IMR-90 (cell line): ENCODE results near the gene LAMB3. TPM values are rescaled to one million over a fixed set of nuclear protein-coding genes. Genes with fewer than 3 reads are reported as not detected.
A peak's percentile ranks its signal among the peaks of the same experiment; 100 is the strongest.

Source experiments
- ATAC-seq: fragments of 200-7000 bp; cut with Tn5 transposase; 2 replicates; pipeline ENCODE4 v1.9.1; 2020; ENCODE audit warnings: low read depth, mild to moderate bottlenecking, moderate library complexity
- BruUV-seq: library from RNA; stranded (reverse); fragments of 400-500 nt; replicated peaks from 2 replicates; lab custom pipeline; 2021; lab: Mats Ljungman, UMichigan
- CTCF ChIA-PET: fragments of 300-600 bp; formaldehyde crosslinking; extraction: SDS; loops from one replicate; lab custom pipeline; 2021; ENCODE audit warnings: antibody characterized with exemption; lab: Yijun Ruan, JAX
- POLR2A ChIA-PET: fragments of 300-600 bp; sonication (Branson Sonifier 250); formaldehyde crosslinking; loops from one replicate; lab custom pipeline; 2022; ENCODE audit warnings: antibody characterized with exemption; ENCODE audit not compliant: unreplicated experiment; lab: Charles Lee
- DNase-seq: peaks from one replicate; pipeline ENCODE4 v3.0.0; 2013
- H2AFZ ChIP-seq: replicated peaks from 2 replicates; pipeline ENCODE3; 2013; ENCODE audit warnings: low read length, mild to moderate bottlenecking; ENCODE audit not compliant: poor library complexity
- H2AK5ac ChIP-seq: 2 replicates; pipeline ENCODE4 v1.6.1; 2013; ENCODE audit warnings: low read depth, low read length, inconsistent platforms
- H2AK9ac ChIP-seq: replicated peaks from 2 replicates; pipeline ENCODE3; 2013; ENCODE audit warnings: mild to moderate bottlenecking, low read depth, low read length, moderate library complexity; ENCODE audit not compliant: poor library complexity
- H2BK120ac ChIP-seq: 2 replicates; pipeline ENCODE4 v1.6.1; 2013; ENCODE audit warnings: low read depth, low read length, inconsistent platforms
- H2BK15ac ChIP-seq: 3 replicates; pipeline ENCODE4 v1.6.1; 2013; ENCODE audit warnings: low read depth, low read length, inconsistent platforms
- H2BK20ac ChIP-seq: 2 replicates; pipeline ENCODE4 v1.6.1; 2013; ENCODE audit warnings: low read depth, mild to moderate bottlenecking, inconsistent platforms, low read length, moderate library complexity
- H2BK5ac ChIP-seq: 2 replicates; pipeline ENCODE4 v1.6.1; 2013; ENCODE audit warnings: mild to moderate bottlenecking, low read depth, low read length, inconsistent platforms; ENCODE audit not compliant: poor library complexity, severe bottlenecking
- H3K14ac ChIP-seq: replicated peaks from 2 replicates; pipeline ENCODE4 v1.6.1; 2013; ENCODE audit warnings: low read depth, low read length, inconsistent platforms
- H3K18ac ChIP-seq: 2 replicates; pipeline ENCODE4 v1.6.1; 2013; ENCODE audit warnings: low read depth, low read length, control low read depth
- H3K23ac ChIP-seq: 2 replicates; pipeline ENCODE4 v1.6.1; 2013; ENCODE audit warnings: low read depth, low read length, inconsistent platforms
- H3K27ac ChIP-seq: 2 replicates; pipeline ENCODE4 v1.5.1; 2013; ENCODE audit warnings: mild to moderate bottlenecking, control low read depth, low read length; ENCODE audit not compliant: insufficient read depth
- H3K27me3 ChIP-seq: 2 replicates; pipeline ENCODE4 v1.6.1; 2013; ENCODE audit warnings: low read length; ENCODE audit not compliant: control insufficient read depth, insufficient read depth
- H3K36me3 ChIP-seq: 2 replicates; pipeline ENCODE4 v1.6.1; 2013; ENCODE audit warnings: low read length, mixed read lengths; ENCODE audit not compliant: control insufficient read depth, insufficient read depth
- H3K4ac ChIP-seq: 2 replicates; pipeline ENCODE4 v1.6.1; 2013; ENCODE audit warnings: low read depth, low read length, inconsistent platforms
- H3K4me1 ChIP-seq: 2 replicates; pipeline ENCODE4 v1.6.1; 2013; ENCODE audit warnings: low read length, mixed read lengths; ENCODE audit not compliant: control insufficient read depth, insufficient read depth
- H3K4me2 ChIP-seq: 2 replicates; pipeline ENCODE4 v1.6.1; 2013; ENCODE audit warnings: low read depth, mild to moderate bottlenecking, control low read depth, low read length, moderate library complexity
- H3K4me3 ChIP-seq: 2 replicates; pipeline ENCODE4 v1.5.1; 2013; ENCODE audit warnings: low read depth, mild to moderate bottlenecking, control low read depth, low read length, moderate library complexity; ENCODE audit not compliant: insufficient read depth
- H3K56ac ChIP-seq: 2 replicates; pipeline ENCODE4 v1.6.1; 2013; ENCODE audit warnings: low read length, inconsistent platforms; ENCODE audit not compliant: insufficient read depth; ENCODE audit errors: extremely low read depth
- H3K79me1 ChIP-seq, 2 experiments: 2 replicates each; pipeline ENCODE4 v1.6.1; 2013; ENCODE audit warnings: low read length in 2 of 2, inconsistent platforms in 1 of 2, low read depth in 1 of 2
- H3K9ac ChIP-seq: 2 replicates; pipeline ENCODE4 v1.6.1; 2013; ENCODE audit warnings: low read depth, low read length, control low read depth
- H3K9me1 ChIP-seq: 2 replicates; pipeline ENCODE4 v1.6.1; 2013; ENCODE audit warnings: low read length, inconsistent platforms; ENCODE audit not compliant: insufficient read depth
- H3K9me3 ChIP-seq: 2 replicates; pipeline ENCODE4 v1.6.1; 2013; ENCODE audit warnings: low read length; ENCODE audit not compliant: control insufficient read depth, insufficient read depth
- H4K20me1 ChIP-seq: 2 replicates; pipeline ENCODE4 v1.6.1; 2013; ENCODE audit warnings: low read length, inconsistent platforms; ENCODE audit not compliant: insufficient read depth
- H4K5ac ChIP-seq: 2 replicates; pipeline ENCODE4 v1.6.1; 2013; ENCODE audit warnings: mild to moderate bottlenecking, low read depth, low read length, control low read depth
- H4K8ac ChIP-seq, 2 experiments: 2 replicates each; pipeline ENCODE4 v1.6.1; 2013; ENCODE audit warnings: low read depth in 2 of 2, low read length in 2 of 2, control low read depth in 1 of 2, inconsistent platforms in 1 of 2
- H4K91ac ChIP-seq: 2 replicates; pipeline ENCODE4 v1.6.1; 2013; ENCODE audit warnings: low read depth, low read length, inconsistent platforms; ENCODE audit not compliant: insufficient read depth
- BHLHE40 ChIP-seq: fragments of 150-350 bp; IDR thresholded peaks from 2 replicates; pipeline ENCODE4 v1.6.1; 2016; ENCODE audit warnings: mild to moderate bottlenecking, low read depth, low read length
- CEBPB ChIP-seq: IDR thresholded peaks from 2 replicates; pipeline ENCODE4 v1.6.1; 2012; ENCODE audit warnings: low read depth, low read length, improper control_type of control experiment
- CHD1 ChIP-seq: IDR thresholded peaks from 2 replicates; pipeline ENCODE4 v1.6.1; 2012; ENCODE audit warnings: low read depth, low read length, improper control_type of control experiment
- MAFK ChIP-seq: IDR thresholded peaks from 2 replicates; pipeline ENCODE4 v1.6.1; 2012; ENCODE audit warnings: low read depth, low read length, improper control_type of control experiment
- MAZ ChIP-seq: IDR thresholded peaks from 2 replicates; pipeline ENCODE4 v1.6.1; 2012; ENCODE audit warnings: low read depth, mild to moderate bottlenecking, low read length, improper control_type of control experiment, moderate library complexity, borderline replicate concordance
- MXI1 ChIP-seq: IDR thresholded peaks from 2 replicates; pipeline ENCODE4 v1.6.1; 2012; ENCODE audit warnings: low read depth, mild to moderate bottlenecking, low read length, moderate library complexity, borderline replicate concordance
- NFE2L2 ChIP-seq: fragments of 150-350 bp; IDR thresholded peaks from 2 replicates; pipeline ENCODE4 v1.6.1; 2016; ENCODE audit warnings: low read depth, mild to moderate bottlenecking, low read length
- POLR2A ChIP-seq: IDR thresholded peaks from 2 replicates; pipeline ENCODE4 v1.6.1; 2012; ENCODE audit warnings: mild to moderate bottlenecking, low read depth, low read length
- RAD21 ChIP-seq: IDR thresholded peaks from 2 replicates; pipeline ENCODE4 v1.6.1; 2012; ENCODE audit warnings: low read length, improper control_type of control experiment
- SMC3 ChIP-seq: fragments of 150-350 bp; IDR thresholded peaks from 2 replicates; pipeline ENCODE4 v1.6.1; 2016; ENCODE audit warnings: low read depth, mild to moderate bottlenecking, antibody characterized with exemption, low read length, moderate library complexity
- WGBS, 2 experiments: methylation state at CpG; one replicate each; pipeline versions ENCODE4 v1.1.5 to v1.1.7; 2013; ENCODE audit warnings: missing lambda C conversion rate in 2 of 2; ENCODE audit not compliant: insufficient read length in 1 of 2; ENCODE audit errors: extremely low coverage in 2 of 2; 5-methylcytosine and 5-hydroxymethylcytosine counted together
- dilution Hi-C: fragments of 300-500 bp; cut with HindIII; formaldehyde crosslinking; loops from one replicate; pipeline ENCODE4 v1.14.3; 2018; ENCODE audit warnings: low sequenced_read_pairs; ENCODE audit not compliant: unreplicated experiment
- in situ Hi-C: fragments of 300-500 bp; cut with MboI; formaldehyde crosslinking; loops from 3 replicates; pipeline ENCODE4 v1.14.3; 2019; ENCODE audit warnings: low sequenced_read_pairs, inconsistent platforms, mixed read lengths
- intact Hi-C: fragments of 100-400 bp; cut with micrococcal nuclease; formaldehyde crosslinking; loops from 2 replicates; pipeline ENCODE4 v1.10.0; 2022
- polyA plus RNA-seq, 3 experiments: library from polyadenylated mRNA; depleted of rRNA; stranded (reverse); fragments of >200 nt; gene quantifications; 2 replicates each; pipeline ENCODE4 v1.2.3, GENCODE V29; 2012; ENCODE audit warnings: low replicate concordance in 1 of 3
- total RNA-seq: library from RNA; depleted of rRNA; stranded (reverse); fragments of >200 nt; gene quantifications from 2 replicates; pipeline ENCODE4 v1.2.3, GENCODE V29; 2012
- TF ChIP-seq, protein P1 (sequence below): conservative IDR thresholded peaks from 2 replicates; pipeline ENCODE4 v1.5.1; 2012; ENCODE audit warnings: mild to moderate bottlenecking, low read depth, low read length, improper control_type of control experiment
- TF ChIP-seq, protein P2 (sequence below): fragments of 150-350 bp; IDR thresholded peaks from 2 replicates; pipeline ENCODE4 v1.6.1; 2016; ENCODE audit warnings: low read depth, mild to moderate bottlenecking, low read length, moderate library complexity, borderline replicate concordance
- TF ChIP-seq, protein P3 (sequence below): fragments of 150-350 bp; IDR thresholded peaks from 2 replicates; pipeline ENCODE4 v1.6.1; 2017; ENCODE audit warnings: mild to moderate bottlenecking, antibody characterized with exemption, low read length, low read depth

The LAMB3 gene
- total and polyA plus RNA-seq, 2 of the 4 experiments (the other 2 are of a cell fraction): 0.72 to 2.1 TPM

DNA sequence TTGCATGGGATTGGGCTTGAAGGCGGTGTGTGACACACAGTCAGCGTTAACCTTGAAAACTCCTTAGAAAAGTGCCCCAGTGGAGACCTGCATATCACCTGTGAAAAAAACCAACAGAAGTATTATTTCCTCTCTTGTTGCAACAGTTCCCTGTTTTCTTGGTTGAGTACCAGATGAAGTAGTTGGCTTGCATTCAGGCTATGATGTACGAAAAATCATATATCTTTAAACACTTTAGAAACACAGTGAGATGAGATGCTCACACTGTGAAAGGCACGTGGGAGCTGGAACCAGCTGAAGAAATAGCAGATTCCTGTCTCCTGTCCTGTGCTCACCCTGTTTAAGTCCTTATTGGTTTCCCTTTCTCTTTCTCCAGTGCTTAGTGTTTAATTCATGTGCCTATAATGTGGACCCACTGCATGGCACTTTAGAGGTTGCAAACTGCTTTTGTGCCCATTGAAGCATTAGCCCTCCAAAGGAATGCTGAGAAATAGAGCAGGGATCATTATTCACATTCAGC, 65.9 kb downstream of the LAMB3 start:
- ChIA-PET POLR2A (no interaction called here), CTCF (no interaction called here)
- H3K4me3 ChIP-seq: no peak overlapping the region
- no peak overlapping the region for H3K14ac ChIP-seq
- no peak overlapping the region for H2AK5ac ChIP-seq
- H2AFZ ChIP-seq: peak overlapping the region; percentile 4
- H2BK20ac ChIP-seq: no peak overlapping the region
- H3K36me3 ChIP-seq: no peaks in the 10 kb centered on the region
- H3K79me1 ChIP-seq: no peaks in the 10 kb centered on the region
- no peaks in the 10 kb centered on the region for H4K20me1 ChIP-seq
- H3K4me1 ChIP-seq: peaks cover 3% of the 10 kb centered on the region; the same call in 1 of the 2 replicates
- BruUV-seq: no TSS peak
- H3K27ac ChIP-seq: no peak overlapping the region
- no peak overlapping the region for H3K23ac ChIP-seq
- peak overlapping the region; percentile 32 for H3K4me2 ChIP-seq
- ATAC-seq (no peak), DNase-seq (no peak)
- no peak overlapping the region for H2BK5ac ChIP-seq
- intact Hi-C loops (no loop called here), in situ Hi-C loops (no loop called here), dilution Hi-C loops (no loop called here)
- no peak overlapping the region for H4K8ac ChIP-seq
- H4K5ac ChIP-seq: no peak overlapping the region
- H2BK120ac ChIP-seq: no peak overlapping the region
- no CpG with 5 or more reads among the region's 4 CpGs for WGBS, 2 experiments
- H2BK15ac ChIP-seq: no peak overlapping the region
- H3K9ac ChIP-seq: no peak overlapping the region
- H2AK9ac ChIP-seq: no peak overlapping the region
- H3K56ac ChIP-seq: no peak overlapping the region
- H3K9me3 ChIP-seq: no peaks in the 10 kb centered on the region
- no peak for TF ChIP-seq BHLHE40
- no peak for TF ChIP-seq RAD21
- no peak for TF ChIP-seq NFE2L2
- no peak for TF ChIP-seq MAFK
- TF ChIP-seq POLR2A: no peak
- TF ChIP-seq, protein P1, sequence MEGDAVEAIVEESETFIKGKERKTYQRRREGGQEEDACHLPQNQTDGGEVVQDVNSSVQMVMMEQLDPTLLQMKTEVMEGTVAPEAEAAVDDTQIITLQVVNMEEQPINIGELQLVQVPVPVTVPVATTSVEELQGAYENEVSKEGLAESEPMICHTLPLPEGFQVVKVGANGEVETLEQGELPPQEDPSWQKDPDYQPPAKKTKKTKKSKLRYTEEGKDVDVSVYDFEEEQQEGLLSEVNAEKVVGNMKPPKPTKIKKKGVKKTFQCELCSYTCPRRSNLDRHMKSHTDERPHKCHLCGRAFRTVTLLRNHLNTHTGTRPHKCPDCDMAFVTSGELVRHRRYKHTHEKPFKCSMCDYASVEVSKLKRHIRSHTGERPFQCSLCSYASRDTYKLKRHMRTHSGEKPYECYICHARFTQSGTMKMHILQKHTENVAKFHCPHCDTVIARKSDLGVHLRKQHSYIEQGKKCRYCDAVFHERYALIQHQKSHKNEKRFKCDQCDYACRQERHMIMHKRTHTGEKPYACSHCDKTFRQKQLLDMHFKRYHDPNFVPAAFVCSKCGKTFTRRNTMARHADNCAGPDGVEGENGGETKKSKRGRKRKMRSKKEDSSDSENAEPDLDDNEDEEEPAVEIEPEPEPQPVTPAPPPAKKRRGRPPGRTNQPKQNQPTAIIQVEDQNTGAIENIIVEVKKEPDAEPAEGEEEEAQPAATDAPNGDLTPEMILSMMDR: no peak
- TF ChIP-seq CEBPB: no peak
- no peak for TF ChIP-seq MXI1
- TF ChIP-seq, protein P2, sequence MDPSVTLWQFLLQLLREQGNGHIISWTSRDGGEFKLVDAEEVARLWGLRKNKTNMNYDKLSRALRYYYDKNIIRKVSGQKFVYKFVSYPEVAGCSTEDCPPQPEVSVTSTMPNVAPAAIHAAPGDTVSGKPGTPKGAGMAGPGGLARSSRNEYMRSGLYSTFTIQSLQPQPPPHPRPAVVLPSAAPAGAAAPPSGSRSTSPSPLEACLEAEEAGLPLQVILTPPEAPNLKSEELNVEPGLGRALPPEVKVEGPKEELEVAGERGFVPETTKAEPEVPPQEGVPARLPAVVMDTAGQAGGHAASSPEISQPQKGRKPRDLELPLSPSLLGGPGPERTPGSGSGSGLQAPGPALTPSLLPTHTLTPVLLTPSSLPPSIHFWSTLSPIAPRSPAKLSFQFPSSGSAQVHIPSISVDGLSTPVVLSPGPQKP: no peak
- TF ChIP-seq, protein P3, sequence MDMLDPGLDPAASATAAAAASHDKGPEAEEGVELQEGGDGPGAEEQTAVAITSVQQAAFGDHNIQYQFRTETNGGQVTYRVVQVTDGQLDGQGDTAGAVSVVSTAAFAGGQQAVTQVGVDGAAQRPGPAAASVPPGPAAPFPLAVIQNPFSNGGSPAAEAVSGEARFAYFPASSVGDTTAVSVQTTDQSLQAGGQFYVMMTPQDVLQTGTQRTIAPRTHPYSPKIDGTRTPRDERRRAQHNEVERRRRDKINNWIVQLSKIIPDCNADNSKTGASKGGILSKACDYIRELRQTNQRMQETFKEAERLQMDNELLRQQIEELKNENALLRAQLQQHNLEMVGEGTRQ: no peak
- no peak for TF ChIP-seq SMC3
- no peak for TF ChIP-seq CHD1
- TF ChIP-seq MAZ: no peak
- H3K4ac ChIP-seq: no peak overlapping the region
- H3K27me3 ChIP-seq: 0 out of 2 replicates have a peak, but pooled peaks cover 2% of the 10 kb centered on the region
- H4K91ac ChIP-seq: no peak overlapping the region
- no peak overlapping the region for H3K18ac ChIP-seq
- H3K9me1 ChIP-seq: no peaks in the 10 kb centered on the region; the same call in 1 of the 2 replicates
